ENCODE data around the gene ZNF646. TPM values are rescaled to one million over a fixed set of nuclear protein-coding genes. Genes with fewer than 3 reads are reported as not detected.

The ZNF646 gene
- total and polyA plus RNA-seq, 2 of the 13 experiments (the other 11 are each of a cell fraction or from before 2014, with no cell fraction given), result 3.4 to 10.9 TPM

DNA sequence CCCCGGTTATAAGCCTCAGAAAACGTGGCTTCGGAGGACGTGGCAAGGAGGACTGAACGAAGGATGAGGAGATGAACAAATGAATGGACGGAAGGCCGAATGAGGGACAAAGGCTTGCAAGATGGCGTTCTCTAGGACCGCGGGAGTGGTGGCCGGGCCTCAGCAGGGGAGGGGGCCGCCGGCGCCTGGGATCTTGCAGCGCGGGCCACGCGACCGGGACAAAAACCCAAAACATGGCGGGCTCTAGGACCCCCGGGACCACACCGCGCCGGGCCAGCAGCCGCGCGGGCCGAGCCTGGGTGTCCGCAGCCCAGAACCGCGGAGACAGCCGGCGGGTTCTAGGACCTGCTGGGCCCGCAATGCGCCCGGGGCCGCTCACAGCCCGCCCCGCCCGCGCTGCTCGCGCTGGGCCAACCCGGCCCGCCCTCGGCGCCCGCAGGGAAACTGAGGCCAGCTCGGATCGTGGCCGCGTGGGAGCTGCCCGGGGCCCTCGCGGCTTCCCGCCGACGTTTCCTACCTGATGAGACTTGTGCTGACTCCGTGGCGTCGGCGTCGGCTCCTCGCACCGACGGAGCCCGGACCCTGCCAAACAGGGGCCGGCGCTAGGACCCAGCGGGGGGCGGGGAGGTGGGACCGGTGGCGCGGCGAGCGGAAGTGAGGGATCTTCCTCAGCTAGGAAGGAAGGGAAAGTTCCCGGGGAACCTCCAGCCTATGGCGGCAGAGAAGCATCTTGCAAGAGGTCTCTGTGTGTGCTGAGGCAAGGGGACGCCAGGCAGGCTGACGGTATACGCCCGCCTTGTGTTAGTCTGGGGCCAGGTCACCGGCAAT lies 866 bp upstream of the ZNF646 start (continued):
- no peak; the same call in 1 of the 2 replicates for TF ChIP-seq ZBTB2 (CRISPR knock-in tag; IDR thresholded peaks at IDR 0.05; ENCODE audit: low read depth)
- TF ChIP-seq, protein P1, sequence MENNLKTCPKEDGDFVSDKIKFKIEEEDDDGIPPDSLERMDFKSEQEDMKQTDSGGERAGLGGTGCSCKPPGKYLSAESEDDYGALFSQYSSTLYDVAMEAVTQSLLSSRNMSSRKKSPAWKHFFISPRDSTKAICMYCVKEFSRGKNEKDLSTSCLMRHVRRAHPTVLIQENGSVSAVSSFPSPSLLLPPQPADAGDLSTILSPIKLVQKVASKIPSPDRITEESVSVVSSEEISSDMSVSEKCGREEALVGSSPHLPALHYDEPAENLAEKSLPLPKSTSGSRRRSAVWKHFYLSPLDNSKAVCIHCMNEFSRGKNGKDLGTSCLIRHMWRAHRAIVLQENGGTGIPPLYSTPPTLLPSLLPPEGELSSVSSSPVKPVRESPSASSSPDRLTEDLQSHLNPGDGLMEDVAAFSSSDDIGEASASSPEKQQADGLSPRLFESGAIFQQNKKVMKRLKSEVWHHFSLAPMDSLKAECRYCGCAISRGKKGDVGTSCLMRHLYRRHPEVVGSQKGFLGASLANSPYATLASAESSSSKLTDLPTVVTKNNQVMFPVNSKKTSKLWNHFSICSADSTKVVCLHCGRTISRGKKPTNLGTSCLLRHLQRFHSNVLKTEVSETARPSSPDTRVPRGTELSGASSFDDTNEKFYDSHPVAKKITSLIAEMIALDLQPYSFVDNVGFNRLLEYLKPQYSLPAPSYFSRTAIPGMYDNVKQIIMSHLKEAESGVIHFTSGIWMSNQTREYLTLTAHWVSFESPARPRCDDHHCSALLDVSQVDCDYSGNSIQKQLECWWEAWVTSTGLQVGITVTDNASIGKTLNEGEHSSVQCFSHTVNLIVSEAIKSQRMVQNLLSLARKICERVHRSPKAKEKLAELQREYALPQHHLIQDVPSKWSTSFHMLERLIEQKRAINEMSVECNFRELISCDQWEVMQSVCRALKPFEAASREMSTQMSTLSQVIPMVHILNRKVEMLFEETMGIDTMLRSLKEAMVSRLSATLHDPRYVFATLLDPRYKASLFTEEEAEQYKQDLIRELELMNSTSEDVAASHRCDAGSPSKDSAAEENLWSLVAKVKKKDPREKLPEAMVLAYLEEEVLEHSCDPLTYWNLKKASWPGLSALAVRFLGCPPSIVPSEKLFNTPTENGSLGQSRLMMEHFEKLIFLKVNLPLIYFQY (CRISPR knock-in tag; IDR thresholded peaks at IDR 0.05; ENCODE audit: borderline replicate concordance), result peak; percentile 97
- TF ChIP-seq HHEX (CRISPR knock-in tag; IDR thresholded peaks at IDR 0.05), result 0 out of 2 replicates have a peak, but pooled peaks have one; percentile 36
- TF ChIP-seq, protein P2, sequence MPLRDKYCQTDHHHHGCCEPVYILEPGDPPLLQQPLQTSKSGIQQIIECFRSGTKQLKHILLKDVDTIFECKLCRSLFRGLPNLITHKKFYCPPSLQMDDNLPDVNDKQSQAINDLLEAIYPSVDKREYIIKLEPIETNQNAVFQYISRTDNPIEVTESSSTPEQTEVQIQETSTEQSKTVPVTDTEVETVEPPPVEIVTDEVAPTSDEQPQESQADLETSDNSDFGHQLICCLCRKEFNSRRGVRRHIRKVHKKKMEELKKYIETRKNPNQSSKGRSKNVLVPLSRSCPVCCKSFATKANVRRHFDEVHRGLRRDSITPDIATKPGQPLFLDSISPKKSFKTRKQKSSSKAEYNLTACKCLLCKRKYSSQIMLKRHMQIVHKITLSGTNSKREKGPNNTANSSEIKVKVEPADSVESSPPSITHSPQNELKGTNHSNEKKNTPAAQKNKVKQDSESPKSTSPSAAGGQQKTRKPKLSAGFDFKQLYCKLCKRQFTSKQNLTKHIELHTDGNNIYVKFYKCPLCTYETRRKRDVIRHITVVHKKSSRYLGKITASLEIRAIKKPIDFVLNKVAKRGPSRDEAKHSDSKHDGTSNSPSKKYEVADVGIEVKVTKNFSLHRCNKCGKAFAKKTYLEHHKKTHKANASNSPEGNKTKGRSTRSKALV (CRISPR knock-in tag; IDR thresholded peaks at IDR 0.05), result peak; percentile 59; the same call in 1 of the 2 replicates
- TF ChIP-seq ZNF256 (CRISPR knock-in tag; conservative IDR thresholded peaks at IDR 0.05), result peak; percentile 89; the same call in 1 of the 2 replicates
- TF ChIP-seq JARID2 (CRISPR knock-in tag; IDR thresholded peaks at IDR 0.05; ENCODE audit: insufficient replicate concordance), result no peak
- TF ChIP-seq DR1 (CRISPR knock-in tag; IDR thresholded peaks at IDR 0.05), result 0 out of 2 replicates have a peak, but pooled peaks have one; percentile 21
- TF ChIP-seq, protein P3, sequence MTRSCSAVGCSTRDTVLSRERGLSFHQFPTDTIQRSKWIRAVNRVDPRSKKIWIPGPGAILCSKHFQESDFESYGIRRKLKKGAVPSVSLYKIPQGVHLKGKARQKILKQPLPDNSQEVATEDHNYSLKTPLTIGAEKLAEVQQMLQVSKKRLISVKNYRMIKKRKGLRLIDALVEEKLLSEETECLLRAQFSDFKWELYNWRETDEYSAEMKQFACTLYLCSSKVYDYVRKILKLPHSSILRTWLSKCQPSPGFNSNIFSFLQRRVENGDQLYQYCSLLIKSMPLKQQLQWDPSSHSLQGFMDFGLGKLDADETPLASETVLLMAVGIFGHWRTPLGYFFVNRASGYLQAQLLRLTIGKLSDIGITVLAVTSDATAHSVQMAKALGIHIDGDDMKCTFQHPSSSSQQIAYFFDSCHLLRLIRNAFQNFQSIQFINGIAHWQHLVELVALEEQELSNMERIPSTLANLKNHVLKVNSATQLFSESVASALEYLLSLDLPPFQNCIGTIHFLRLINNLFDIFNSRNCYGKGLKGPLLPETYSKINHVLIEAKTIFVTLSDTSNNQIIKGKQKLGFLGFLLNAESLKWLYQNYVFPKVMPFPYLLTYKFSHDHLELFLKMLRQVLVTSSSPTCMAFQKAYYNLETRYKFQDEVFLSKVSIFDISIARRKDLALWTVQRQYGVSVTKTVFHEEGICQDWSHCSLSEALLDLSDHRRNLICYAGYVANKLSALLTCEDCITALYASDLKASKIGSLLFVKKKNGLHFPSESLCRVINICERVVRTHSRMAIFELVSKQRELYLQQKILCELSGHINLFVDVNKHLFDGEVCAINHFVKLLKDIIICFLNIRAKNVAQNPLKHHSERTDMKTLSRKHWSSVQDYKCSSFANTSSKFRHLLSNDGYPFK (CRISPR knock-in tag; IDR thresholded peaks at IDR 0.05; ENCODE audit: borderline replicate concordance), result no peak; the same call in 1 of the 2 replicates
- TF ChIP-seq HOXA3 (CRISPR knock-in tag; IDR thresholded peaks at IDR 0.05), result peak; percentile 84
- TF ChIP-seq TBX2 (CRISPR knock-in tag; IDR thresholded peaks at IDR 0.05; ENCODE audit: borderline replicate concordance), result peak; percentile 29; the same call in 1 of the 2 replicates
